ENCODE data around the gene CCRL2.
A peak's percentile ranks its signal among the peaks of the same experiment; 100 is the strongest.

CCRL2 gene

GRCh38 chr3:46369151-46369550, 37.9 kb upstream of the CCRL2 start:
- Histone ChIP-seq H3K27me3 (no peaks in the 10 kb centered on the region), H4K20me1 (no peaks in the 10 kb centered on the region), H3K9ac (no peak overlapping the region), H3K27ac (no peak overlapping the region), H3K4me3 (no peak overlapping the region), H3K4me1 (no peaks in the 10 kb centered on the region), H3K4me2 (no peak overlapping the region), H3K36me3 (no peaks in the 10 kb centered on the region), H3K9me3 (no peaks in the 10 kb centered on the region)
- TF ChIP-seq Cebpa-rat (IDR thresholded peaks at IDR 0.05) = no peak

GRCh38 chr3:46369675-46370132, 37.4 kb upstream of the CCRL2 start:
- Histone ChIP-seq H3K4me3 (no peak overlapping the region), H3K36me3 (no peaks in the 10 kb centered on the region), H3K27ac (no peak overlapping the region), H3K4me2 (no peak overlapping the region), H3K27me3 (no peaks in the 10 kb centered on the region), H4K20me1 (no peaks in the 10 kb centered on the region), H3K9me3 (no peaks in the 10 kb centered on the region), H3K4me1 (no peaks in the 10 kb centered on the region), H3K9ac (no peak overlapping the region)
- no peak for TF ChIP-seq Cebpa-rat (IDR thresholded peaks at IDR 0.05)

- peaks cover 8% of the 10 kb centered on the region for H3K4me1 ChIP-seq
- H3K4me3 ChIP-seq = no peak within 1 kb of the TSS
- H3K9ac ChIP-seq = no peak within 1 kb of the TSS
- no peaks in the 10 kb centered on the region for H3K9me3 ChIP-seq
- no peaks in the 10 kb centered on the region for H4K20me1 ChIP-seq
- H3K27me3 ChIP-seq = no peaks in the 10 kb centered on the region
- TF ChIP-seq Cebpa-rat (IDR thresholded peaks at IDR 0.05) = no peak
- no peaks in the 10 kb centered on the region for H3K36me3 ChIP-seq
- H3K27ac ChIP-seq = no peak within 1 kb of the TSS
- no peak within 1 kb of the TSS for H3K4me2 ChIP-seq
Measured at GRCh38 chr3:46370839-46371518, 36.1 kb upstream of the CCRL2 start, which contains the start of gene CCR5. Gene CCR5 (plus strand): TSS chr3:46370946. CDS start chr3:46372903, 1,957 bp downstream.

- Histone ChIP-seq H3K9me3 (no peaks in the 10 kb centered on the region), H3K27ac (no peak overlapping the region), H3K4me3 (no peak overlapping the region), H3K9ac (no peak overlapping the region), H3K4me1 (peaks cover 16% of the 10 kb centered on the region), H3K4me2 (no peak overlapping the region), H4K20me1 (no peaks in the 10 kb centered on the region), H3K27me3 (no peaks in the 10 kb centered on the region), H3K36me3 (no peaks in the 10 kb centered on the region)
- no peak for TF ChIP-seq Cebpa-rat (IDR thresholded peaks at IDR 0.05)
Measured at GRCh38 chr3:46371519-46372340, 35.3 kb upstream of the CCRL2 start.

- Histone ChIP-seq H3K4me3 (no peak overlapping the region), H3K4me2 (no peak overlapping the region), H3K36me3 (no peaks in the 10 kb centered on the region), H4K20me1 (no peaks in the 10 kb centered on the region), H3K27me3 (no peaks in the 10 kb centered on the region), H3K4me1 (peaks cover 16% of the 10 kb centered on the region), H3K27ac (no peak overlapping the region), H3K9ac (no peak overlapping the region), H3K9me3 (no peaks in the 10 kb centered on the region)
- no peak for TF ChIP-seq Cebpa-rat (IDR thresholded peaks at IDR 0.05)
Measured at GRCh38 chr3:46372492-46373359, 34.3 kb upstream of the CCRL2 start.

- H3K9ac ChIP-seq = no peak overlapping the region
- H3K4me3 ChIP-seq = no peak overlapping the region
- no peak overlapping the region for H3K4me2 ChIP-seq
- H4K20me1 ChIP-seq = no peaks in the 10 kb centered on the region
- peaks cover 16% of the 10 kb centered on the region for H3K4me1 ChIP-seq
- TF ChIP-seq Cebpa-rat (IDR thresholded peaks at IDR 0.05) = no peak
- no peak overlapping the region for H3K27ac ChIP-seq
- H3K9me3 ChIP-seq = no peaks in the 10 kb centered on the region
- H3K36me3 ChIP-seq = no peaks in the 10 kb centered on the region
- H3K27me3 ChIP-seq = no peaks in the 10 kb centered on the region
Measured at GRCh38 chr3:46374755-46375154, 32.3 kb upstream of the CCRL2 start.

- Histone ChIP-seq H4K20me1 (no peaks in the 10 kb centered on the region), H3K27me3 (no peaks in the 10 kb centered on the region), H3K4me3 (no peak overlapping the region), H3K27ac (no peak overlapping the region), H3K9me3 (no peaks in the 10 kb centered on the region), H3K36me3 (no peaks in the 10 kb centered on the region), H3K4me2 (peak overlapping the region; percentile 40), H3K4me1 (peaks cover 16% of the 10 kb centered on the region), H3K9ac (no peak overlapping the region)
- no peak for TF ChIP-seq Cebpa-rat (IDR thresholded peaks at IDR 0.05)
Measured at GRCh38 chr3:46375218-46375617, 31.8 kb upstream of the CCRL2 start.

- Histone ChIP-seq H3K27me3 (no peaks in the 10 kb centered on the region), H3K36me3 (no peaks in the 10 kb centered on the region), H3K4me3 (no peak overlapping the region), H3K9ac (no peak overlapping the region), H3K27ac (no peak overlapping the region), H3K4me1 (peaks cover 22% of the 10 kb centered on the region), H4K20me1 (no peaks in the 10 kb centered on the region), H3K9me3 (no peaks in the 10 kb centered on the region), H3K4me2 (peak overlapping the region; percentile 40)
- no peak for TF ChIP-seq Cebpa-rat (IDR thresholded peaks at IDR 0.05)
Measured at GRCh38 chr3:46375814-46376213, 31.2 kb upstream of the CCRL2 start.

- H3K9ac ChIP-seq = no peak overlapping the region
- no peak overlapping the region for H3K27ac ChIP-seq
- H3K4me2 ChIP-seq = no peak overlapping the region
- peaks cover 34% of the 10 kb centered on the region for H3K4me1 ChIP-seq
- no peaks in the 10 kb centered on the region for H3K36me3 ChIP-seq
- no peaks in the 10 kb centered on the region for H4K20me1 ChIP-seq
- TF ChIP-seq Cebpa-rat (IDR thresholded peaks at IDR 0.05) = no peak
- H3K4me3 ChIP-seq = no peak overlapping the region
- H3K9me3 ChIP-seq = no peaks in the 10 kb centered on the region
- H3K27me3 ChIP-seq = no peaks in the 10 kb centered on the region
Measured at GRCh38 chr3:46378426-46378942, 28.6 kb upstream of the CCRL2 start.

Data from BLaER1 (cell line).